ENCODE data around the gene UBE4B. TPM values are rescaled to one million over a fixed set of nuclear protein-coding genes. Genes with fewer than 3 reads are reported as not detected.
"Not testable (repeated sequence)": the region's sequence is repeated elsewhere in the genome, so short reads cannot be mapped to it uniquely, and the experiment has no call there.

UBE4B gene
- total RNA-seq, 1 donor from 2014 or later, result 38.6 TPM

DNA sequence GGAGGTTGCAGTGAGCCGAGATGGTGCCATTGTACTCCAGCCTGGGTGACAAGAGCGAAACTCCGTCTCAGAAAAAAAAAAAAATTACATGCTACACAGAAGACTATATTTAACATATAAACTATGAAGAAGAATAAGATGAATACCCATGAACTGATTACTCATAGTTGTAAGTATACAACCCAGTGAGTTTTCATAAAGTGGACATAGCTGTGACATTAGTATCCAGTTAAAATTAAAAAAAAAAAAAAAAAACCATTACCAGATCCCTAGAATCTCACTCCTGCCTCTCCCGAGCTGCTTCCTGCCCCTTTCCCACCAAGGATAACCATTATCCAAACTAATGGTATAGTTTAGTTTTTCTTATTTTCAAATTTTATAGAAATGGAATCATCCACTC is 37.4 kb downstream of the UBE4B start:
- intact Hi-C loops (cut with micrococcal nuclease), result no loop called here

DNA sequence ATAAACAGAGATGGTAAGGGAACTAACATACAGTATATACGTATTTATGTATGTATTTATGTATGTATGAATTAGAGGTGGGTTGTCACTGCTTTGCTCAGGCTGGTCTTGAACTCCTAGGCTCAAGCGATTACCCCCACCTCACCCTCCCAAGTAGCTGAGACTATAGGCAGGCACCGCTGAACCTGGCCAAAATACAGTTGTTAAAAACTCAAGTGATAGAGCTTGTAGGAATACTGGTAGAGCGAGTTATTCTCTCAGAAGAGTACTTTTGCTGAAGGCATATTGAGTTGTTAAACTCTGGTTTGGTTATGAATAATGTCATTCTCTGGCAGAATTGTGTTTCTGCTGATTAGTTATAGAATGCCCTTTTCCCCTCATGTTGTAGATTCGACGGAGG is 38.9 kb downstream of the UBE4B start:
- intact Hi-C loops (cut with micrococcal nuclease), result no loop called here

DNA sequence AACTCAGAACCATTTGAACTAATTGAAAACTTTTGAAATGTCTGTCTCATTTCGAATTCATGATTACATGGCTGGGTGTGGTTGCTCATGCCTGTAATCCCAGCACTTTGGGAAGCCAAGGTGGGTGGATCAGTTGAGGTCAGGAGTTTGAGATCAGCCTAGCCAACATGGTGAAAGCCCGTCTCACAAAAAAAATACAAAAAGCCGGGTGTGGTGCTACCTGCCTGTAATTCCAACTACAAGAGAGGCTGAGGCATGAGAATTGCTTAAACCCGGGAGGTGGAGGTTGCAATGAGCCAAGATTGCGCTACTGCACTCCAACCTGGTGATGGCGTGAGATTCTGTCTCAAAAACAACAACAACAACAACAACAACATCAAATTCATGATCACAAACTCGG is 40.6 kb downstream of the UBE4B start:
- intact Hi-C loops (cut with micrococcal nuclease), result not testable (repeated sequence)

DNA sequence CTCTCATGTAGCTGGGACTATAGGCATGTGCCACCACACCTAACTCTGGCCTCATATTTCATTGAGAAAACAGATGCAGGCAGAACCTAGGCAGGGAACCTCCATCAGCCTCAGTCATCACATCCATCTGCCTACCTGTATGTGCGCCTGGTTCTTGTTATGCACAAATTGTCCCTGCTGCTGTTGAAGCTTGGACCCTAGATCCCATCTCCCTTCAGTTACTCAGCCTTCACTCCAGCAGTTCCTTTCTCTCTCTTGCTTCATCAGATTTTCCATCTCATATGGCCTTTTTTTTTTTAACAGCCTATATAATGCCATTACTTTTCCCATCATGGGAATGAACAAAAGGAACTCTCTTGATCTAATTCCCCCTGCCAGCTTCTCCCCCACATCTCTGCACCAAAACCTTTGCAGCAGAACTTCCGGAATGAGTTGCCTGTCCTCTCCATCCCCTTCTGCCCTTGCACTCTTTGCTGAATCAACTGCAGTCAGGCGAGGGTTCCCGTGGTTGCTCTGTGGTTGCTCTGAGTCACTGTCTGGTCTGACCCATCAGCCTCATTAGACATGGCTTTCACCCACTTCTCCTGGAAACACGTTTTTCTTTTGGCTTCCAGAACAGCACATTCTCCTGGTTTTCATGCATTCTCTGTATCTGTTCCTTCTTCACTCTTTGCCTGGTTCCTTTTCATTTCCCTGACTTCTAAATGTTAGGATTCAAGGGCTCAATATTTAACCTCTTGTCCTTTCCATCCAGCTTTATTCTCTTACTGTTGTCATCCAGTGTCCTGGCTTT is 41.5 kb downstream of the UBE4B start:
- intact Hi-C loops (cut with micrococcal nuclease), result no loop called here

DNA sequence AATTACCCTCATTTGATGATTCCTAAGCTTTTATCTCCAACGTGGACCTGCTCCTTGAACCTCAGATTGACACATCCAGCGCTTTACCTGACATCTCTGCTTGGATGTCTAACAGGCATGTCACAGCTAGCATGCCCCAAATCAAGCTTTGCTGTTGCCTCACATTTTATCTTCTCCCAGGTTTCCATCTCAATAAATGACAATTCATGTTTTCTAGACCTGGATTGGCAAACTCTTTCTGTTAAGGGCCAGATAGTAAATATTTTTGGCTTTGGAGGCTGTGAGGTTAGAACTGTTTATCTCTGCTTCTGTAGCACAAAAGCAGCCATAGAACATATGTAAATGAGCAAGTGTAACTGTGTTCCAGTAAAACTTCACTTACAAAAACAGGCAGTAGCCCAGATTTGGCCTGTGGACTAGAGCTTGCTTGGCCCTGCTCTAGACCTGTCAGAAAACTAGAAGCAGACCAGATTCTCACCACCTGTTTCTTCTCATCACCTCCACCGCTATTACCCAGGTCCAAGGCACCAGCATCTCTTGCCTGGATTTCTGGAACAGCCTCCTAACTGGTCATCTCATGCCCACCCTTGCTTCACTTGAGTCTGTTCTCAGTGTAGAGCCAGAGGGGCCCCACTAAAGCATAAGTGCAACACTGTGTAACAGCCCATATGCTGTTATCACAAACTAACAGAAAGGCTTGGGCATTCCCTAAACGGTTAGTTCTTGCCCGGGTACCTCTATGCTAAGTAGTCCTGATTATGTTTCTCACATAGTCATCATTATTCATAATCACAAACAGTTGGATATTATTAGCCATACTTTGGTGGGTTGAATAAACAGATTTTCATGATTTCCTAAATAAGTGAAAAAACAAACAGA is 42.3 kb downstream of the UBE4B start:
- intact Hi-C loops (cut with micrococcal nuclease), result no loop called here

DNA sequence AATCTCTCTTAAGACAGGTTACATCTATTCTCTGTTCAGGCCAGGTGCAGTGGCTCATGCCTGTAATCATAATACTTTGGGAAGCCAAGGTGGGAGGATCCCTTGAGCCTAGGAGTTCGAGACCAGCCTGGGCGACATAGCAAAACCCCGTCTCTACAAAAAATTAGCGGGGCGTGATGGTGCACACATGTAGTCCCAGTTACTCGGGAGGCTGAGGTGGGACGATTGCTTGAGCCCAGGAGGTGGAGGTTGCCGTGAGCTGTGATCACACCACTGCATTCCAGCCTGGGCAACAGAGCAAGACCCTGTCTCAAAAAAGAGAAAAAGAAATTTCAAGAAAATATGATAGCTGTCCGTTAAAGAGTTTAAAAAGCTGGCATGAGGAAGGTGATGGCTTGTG is 43.0 kb downstream of the UBE4B start:
- intact Hi-C loops (cut with micrococcal nuclease), result no loop called here

DNA sequence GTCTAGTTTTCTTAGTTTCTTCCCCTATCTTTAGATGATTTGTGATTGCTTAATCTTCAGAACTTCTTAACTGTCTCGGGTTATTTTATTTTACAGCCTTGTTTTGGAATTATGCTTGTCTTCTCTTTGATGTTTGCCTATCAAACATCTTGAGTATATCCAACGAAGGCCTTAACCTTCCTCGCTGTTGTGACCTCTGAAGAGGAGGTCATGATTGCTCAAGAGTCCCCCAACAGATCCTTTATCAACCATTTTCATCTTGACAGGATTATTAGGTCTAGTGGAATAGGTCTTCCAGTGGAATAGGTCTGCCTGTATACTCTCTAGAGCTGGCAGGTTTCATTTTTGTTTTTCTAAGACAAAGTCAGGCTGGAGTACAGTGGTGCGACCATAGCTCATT is 45.7 kb downstream of the UBE4B start:
- intact Hi-C loops (cut with micrococcal nuclease), result no loop called here

DNA sequence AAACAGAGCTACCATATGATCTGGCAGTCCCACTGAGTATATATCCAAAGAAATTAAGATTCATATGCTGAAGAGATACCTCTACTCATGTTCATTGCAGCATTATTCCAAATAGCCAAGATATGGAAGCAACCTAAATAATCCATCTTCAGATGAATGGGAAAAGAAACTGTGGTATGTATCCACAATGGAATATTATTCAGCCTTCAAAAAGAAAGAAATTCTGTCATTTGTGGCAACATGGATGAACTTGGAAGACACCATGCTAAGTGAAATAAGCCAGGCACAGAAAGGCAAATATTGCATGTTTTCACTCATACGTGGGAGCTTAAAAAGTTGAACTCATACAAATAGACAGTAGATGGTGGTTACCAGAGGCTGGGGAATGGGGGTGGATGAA is 47.8 kb downstream of the UBE4B start:
- intact Hi-C loops (cut with micrococcal nuclease), result no loop called here

DNA sequence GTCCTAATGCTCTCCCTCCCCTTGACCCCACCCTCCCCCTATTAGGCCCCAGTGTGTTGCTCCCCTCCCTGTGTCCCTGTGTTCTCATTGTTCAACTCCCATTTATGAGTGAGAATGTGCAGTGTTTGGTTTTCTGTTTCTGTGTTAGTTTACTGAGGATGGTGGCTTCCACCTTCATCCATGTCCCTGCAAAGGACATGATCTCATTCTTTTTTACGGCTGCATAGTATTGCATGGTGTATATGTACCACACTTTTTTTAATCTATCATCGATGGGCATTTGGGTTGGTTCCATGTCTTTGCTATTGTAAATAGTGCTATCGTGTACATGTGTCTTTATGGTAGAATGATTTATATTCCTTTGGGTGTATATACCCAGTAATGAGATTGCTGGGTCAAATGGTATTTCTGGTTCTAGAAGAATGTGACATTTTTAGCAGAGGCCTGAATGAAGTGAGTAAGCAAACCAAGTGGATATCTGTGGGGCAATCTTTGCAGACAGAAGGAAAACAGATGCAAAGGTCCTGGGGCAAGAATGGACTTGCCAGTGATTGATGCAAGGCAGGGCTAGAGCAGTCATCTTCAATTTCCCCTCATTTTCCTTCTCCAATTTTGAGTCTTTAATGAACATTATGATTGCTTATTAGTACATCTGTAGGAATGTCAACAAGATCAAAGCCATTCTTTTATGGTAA is 50.2 kb downstream of the UBE4B start:
- intact Hi-C loops (cut with micrococcal nuclease), result no loop called here

DNA sequence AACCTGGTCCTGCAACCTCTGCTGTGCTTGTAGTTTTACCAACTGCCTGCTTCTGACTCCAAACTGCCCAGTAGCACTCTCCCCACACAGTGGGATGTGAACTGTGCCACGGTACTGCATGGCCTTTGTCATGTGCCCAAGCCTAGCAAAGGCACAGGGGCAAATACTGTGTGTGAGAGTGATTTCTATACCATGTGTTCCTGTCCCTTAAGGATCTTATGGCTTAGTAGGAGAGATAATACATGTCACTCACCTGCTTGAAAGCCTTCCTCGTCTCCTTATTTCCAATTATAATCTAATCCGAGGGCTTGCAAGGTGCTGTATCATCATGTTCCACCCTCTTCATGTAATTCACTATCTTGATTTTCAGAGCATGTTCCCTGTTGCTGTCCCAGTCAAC is 51.3 kb downstream of the UBE4B start:
- intact Hi-C loops (cut with micrococcal nuclease), result no loop called here

DNA sequence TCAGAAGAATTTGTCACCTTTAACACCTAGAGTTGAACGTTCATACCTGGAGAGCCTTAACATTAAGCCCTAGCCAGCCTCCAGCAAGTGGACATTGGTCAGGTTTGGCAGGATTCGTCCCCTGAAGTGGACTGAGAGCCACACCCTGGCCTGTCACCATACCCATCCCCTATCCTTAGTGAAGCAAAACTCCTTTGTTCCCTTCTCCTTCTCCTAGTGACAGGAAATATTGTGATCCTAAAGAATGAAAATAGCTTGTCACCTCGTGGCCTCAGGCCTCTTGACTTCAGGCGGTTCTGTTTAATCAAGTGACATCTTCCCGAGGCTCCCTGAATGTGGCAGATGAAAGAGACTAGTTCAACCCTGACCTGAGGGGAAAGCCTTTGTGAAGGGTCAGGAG is 52.3 kb downstream of the UBE4B start:
- intact Hi-C loops (cut with micrococcal nuclease), result no loop called here

DNA sequence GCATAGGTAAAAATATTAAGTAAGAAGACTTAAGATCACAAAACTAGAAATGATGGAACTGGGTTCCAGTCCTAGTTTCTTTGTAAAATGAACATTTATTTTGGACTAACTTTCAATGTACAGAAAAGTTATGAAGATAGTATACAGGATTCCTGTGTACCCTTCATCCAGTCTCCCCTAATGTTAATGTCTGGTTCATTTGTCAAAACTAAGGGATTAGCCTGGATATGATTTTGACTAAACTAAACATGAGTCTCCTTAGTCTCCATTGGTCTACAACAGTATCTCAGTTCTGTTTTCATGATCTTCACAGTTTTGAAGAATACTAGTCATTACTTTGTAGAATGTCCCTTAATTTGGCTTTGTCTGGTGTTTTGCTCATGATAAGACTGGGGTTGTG is 54.5 kb downstream of the UBE4B start:
- intact Hi-C loops (cut with micrococcal nuclease), result no loop called here

DNA sequence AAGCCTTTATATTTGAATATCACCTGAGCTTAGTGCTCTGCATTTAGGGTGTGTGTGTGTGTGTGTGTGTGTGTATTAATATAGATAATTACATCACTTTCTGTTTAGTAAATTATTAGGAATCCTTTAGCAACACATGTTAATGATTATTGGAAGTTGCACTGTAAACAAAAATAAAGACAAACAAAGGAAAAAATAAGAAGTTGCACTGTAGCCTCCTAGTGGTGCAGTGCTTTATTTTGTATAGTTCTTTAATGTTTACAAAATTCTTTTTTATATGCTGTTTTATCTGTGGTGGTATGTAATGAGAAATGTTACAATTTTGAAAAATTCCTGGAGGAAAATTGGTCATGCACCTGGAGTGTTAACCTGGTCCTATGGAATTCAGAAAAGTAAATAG is 69.2 kb downstream of the UBE4B start:
- intact Hi-C loops (cut with micrococcal nuclease), result no loop called here

DNA sequence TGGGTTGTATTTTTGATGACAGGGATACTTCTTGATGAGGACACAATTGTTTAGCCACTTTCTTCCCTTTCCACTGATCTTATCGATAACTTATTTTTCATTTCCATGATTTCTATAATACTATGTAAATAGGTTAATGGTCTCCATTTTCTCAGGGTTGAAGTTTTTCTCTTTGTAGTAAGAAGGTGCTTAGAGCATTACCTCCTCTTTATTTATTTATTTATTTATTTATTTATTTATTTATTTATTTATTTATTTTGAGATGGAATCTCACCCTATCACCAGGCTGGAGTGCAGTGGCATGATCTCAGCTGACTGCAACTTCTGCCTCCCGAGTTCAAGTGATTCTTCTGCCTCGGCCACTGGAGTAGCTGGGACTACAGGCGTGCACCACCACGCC is 70.4 kb downstream of the UBE4B start:
- intact Hi-C loops (cut with micrococcal nuclease), result no loop called here

DNA sequence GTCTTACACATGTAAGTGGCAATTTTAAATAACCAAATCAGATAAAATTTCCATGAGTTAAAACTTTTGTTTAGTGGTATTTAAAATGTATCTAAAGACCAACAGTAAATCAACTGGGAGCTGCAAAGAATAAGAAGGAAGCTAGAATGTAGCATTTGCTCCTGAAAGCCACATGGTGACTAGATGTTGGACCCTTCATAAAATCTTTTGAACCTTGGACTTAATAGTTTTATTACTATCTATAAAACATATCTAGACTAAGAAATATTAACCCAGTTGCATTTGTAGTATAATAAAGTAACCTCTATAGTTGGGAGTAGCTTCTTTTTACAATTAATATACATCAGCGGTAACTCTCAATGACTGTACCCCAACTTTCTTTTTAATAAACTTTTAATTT is 72.1 kb downstream of the UBE4B start:
- intact Hi-C loops (cut with micrococcal nuclease), result no loop called here

DNA sequence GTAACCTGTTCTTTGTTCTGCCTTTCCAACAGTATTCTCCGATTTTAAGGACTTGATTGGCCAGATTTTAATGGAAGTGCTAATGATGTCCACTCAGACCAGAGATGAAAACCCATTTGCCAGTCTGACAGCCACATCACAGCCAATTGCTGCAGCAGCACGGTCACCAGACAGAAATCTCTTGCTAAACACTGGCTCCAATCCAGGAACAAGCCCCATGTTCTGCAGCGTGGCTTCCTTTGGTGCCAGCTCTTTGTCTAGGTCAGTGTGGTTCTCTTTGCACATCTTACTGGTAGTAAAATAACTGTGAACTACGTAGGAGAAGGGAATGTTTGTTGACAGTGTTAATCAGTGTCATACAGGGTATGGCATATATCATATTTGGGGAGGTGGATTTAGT is 72.7 kb downstream of the UBE4B start:
- intact Hi-C loops (cut with micrococcal nuclease), result no loop called here

DNA sequence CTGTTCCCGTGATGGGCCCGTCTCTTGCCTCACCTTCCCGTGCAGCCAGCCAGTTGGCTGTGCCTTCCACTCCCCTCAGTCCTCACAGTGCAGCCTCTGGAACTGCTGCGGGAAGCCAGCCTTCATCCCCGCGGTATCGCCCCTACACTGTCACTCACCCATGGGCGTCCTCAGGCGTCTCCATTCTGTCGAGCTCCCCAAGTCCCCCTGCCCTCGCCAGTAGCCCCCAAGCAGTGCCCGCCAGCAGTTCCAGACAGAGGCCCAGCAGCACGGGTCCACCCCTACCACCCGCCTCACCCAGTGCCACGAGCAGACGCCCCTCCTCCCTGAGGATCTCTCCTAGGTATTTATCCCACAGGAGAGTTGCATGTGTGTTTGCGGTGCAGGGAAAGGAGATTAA is 73.5 kb downstream of the UBE4B start:
- intact Hi-C loops (cut with micrococcal nuclease), result no loop called here

DNA sequence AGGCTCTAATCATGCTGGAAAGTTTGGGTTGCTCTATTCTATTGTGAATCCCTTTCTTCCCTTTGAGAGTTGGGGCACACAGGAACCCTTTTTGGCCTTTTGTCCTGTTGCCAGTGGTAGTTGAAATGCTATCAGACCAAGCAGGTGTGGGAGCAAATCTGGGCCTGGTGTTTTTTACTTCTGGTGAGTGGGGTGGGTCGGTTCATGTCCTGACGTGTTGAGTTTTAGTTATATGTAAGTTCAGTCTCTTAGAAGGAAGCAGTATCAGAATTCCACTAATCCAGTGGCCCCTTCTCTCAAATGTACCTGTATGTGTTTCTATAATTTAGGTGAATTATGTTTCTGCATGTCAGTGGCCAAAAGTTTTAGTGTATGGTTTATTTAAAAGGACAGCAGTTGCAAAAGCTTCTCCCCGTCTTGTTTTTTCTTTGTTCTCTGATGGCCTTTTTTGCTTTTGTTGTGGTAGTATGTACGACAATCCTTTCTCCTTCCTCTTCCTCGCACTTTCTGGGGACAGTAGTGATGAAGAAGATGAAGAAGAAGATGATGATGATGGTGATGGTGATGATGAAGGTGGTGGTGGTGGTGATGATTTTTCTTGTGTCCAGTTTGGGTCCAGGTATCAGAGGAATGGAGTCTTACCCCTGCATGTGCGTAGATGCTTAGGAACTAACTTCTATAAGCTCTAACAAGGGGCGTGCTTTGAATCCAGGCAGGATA is 74.2 kb downstream of the UBE4B start:
- intact Hi-C loops (cut with micrococcal nuclease), result no loop called here

DNA sequence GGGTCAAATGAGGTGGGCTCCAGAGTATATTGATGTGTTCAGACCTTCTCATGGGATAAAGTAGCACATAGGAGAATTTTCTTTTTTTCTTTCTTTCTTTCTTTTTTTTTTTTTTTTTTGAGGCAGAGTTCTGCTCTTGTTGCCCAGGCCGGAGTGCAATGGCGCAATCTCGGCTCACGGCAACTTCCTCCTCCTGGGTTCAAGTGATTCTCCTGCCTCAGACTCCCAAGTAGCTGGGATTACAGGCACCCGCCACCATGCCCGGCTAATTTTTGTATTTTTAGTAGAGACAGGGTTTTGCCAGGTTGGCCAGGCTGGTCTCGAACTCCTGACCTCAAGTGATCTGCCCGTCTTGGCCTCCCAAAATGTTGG is 74.7 kb downstream of the UBE4B start:
- intact Hi-C loops (cut with micrococcal nuclease), result not testable (repeated sequence)

DNA sequence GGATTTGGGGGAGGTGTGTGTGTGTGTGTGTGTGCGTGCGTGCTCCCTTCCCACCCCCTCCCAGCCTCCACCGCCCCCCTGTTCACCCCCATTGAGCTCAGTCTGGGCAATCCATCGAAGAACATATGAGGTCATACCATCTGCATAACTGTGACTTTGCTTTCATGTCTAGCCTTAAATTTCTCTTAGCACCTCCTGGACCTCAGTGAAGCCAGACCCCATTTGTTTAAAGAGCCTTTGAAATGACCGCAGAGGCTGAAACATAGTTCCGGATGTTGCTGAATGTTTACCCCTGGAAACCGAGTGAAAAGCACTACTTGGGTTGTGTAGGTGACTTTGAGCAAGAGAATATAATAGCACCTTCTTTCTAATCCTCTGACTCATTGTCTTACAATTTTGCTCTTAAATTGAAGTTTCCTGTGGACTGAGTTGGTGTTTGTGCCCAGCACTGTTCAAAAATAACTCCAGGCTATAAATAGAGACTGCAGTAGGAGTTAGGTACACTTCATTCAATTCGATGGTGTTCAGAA is 75.4 kb downstream of the UBE4B start:
- intact Hi-C loops (cut with micrococcal nuclease), result no loop called here

All from T-helper 2 cell treated with Interferon-gamma antibody and Interleukin-4, amounts not matched to agents 100 ng/mL and 5 ng/mL, for 36 hours (primary cell).